Endothelial cell of umbilical vein (primary cell): ENCODE measurements around the gene RAB2B.

Source experiments
- EZH2 ChIP-seq: IDR thresholded peaks from 2 replicates; pipeline ENCODE4 v1.6.1; 2012; ENCODE audit warnings: borderline replicate concordance, low read depth, mild to moderate bottlenecking, moderate library complexity, low read length, inconsistent platforms; ENCODE audit not compliant: severe bottlenecking
- GATA2 ChIP-seq: IDR thresholded peaks from 2 replicates; pipeline ENCODE4 v1.7.0; 2011; ENCODE audit warnings: low read depth, mild to moderate bottlenecking, moderate library complexity, mixed read lengths, low read length; ENCODE audit not compliant: insufficient read length, insufficient read depth
- JUN ChIP-seq: IDR thresholded peaks from 2 replicates; pipeline ENCODE4 v1.6.1; 2011; ENCODE audit warnings: borderline replicate concordance, low read depth; ENCODE audit not compliant: insufficient read length, insufficient read depth
- MYC ChIP-seq: IDR thresholded peaks from one replicate; pipeline ENCODE4 v1.6.1; 2011; ENCODE audit warnings: mild to moderate bottlenecking, low read depth, low read length
- POLR2A ChIP-seq: IDR thresholded peaks from 2 replicates; pipeline ENCODE4 v1.6.1; 2012; ENCODE audit warnings: low read depth, mild to moderate bottlenecking, control low read depth, low read length
- POLR2AphosphoS5 ChIP-seq: IDR thresholded peaks from 2 replicates; pipeline ENCODE4 v1.6.1; 2012; ENCODE audit warnings: low read depth, mild to moderate bottlenecking, control low read depth, low read length, moderate library complexity; ENCODE audit not compliant: insufficient read depth
- TF ChIP-seq, protein P1 (sequence below), 2 donors: IDR thresholded peaks; 1 replicate in 1 of 2; 2 replicates in 1 of 2; pipeline ENCODE4 v1.5.1; 2011; ENCODE audit warnings: low read length in 2 of 2, mild to moderate bottlenecking in 2 of 2, moderate library complexity in 2 of 2, control low read depth in 1 of 2, inconsistent platforms in 1 of 2, low read depth in 1 of 2; ENCODE audit not compliant: insufficient read depth in 1 of 2; ENCODE audit errors: extremely low read depth in 1 of 2
- TF ChIP-seq, protein P2 (sequence below): IDR thresholded peaks from 2 replicates; pipeline ENCODE4 v1.6.1; 2011; ENCODE audit not compliant: insufficient read depth, insufficient read length

DNA sequence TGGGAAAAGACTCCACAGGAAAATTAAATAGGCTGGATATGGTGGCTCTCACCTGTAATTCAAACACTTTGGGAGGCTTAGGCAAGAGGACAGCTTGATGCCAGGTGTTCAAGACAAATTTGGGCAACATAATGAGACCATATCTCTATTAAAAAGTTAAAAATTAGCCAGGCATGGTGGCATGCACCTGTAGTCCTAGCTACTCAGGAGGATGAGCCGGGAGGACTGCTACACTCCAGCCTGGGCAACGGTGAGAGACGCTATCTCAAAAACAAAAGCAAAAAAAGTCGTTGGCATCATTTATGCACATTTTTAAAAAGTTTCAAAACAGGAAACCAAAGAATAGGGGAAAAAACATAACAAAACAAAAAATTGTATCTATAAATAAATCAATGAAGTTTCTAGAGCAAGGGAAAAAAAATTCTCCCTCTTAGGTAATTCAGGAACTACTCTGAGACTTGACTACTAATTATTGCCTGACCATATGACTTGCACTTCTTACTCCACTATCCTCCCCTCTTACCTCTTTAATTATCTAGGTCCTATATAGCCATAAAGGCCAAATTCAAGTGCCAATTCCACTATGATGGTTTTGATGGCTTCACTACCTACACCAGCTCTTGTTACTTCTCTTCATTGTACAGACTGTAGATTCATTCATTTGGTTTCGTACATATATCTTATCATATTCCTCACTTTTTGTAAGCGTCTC lies 32.8 kb upstream of the RAB2B start:
- TF ChIP-seq POLR2A (no peak), EZH2 (no peak), MYC (no peak), POLR2AphosphoS5 (no peak), JUN (no peak), GATA2 (no peak)
- TF ChIP-seq, protein P1, sequence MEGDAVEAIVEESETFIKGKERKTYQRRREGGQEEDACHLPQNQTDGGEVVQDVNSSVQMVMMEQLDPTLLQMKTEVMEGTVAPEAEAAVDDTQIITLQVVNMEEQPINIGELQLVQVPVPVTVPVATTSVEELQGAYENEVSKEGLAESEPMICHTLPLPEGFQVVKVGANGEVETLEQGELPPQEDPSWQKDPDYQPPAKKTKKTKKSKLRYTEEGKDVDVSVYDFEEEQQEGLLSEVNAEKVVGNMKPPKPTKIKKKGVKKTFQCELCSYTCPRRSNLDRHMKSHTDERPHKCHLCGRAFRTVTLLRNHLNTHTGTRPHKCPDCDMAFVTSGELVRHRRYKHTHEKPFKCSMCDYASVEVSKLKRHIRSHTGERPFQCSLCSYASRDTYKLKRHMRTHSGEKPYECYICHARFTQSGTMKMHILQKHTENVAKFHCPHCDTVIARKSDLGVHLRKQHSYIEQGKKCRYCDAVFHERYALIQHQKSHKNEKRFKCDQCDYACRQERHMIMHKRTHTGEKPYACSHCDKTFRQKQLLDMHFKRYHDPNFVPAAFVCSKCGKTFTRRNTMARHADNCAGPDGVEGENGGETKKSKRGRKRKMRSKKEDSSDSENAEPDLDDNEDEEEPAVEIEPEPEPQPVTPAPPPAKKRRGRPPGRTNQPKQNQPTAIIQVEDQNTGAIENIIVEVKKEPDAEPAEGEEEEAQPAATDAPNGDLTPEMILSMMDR (IDR thresholded peaks at IDR 0.05; ENCODE audit: extremely low read depth in 1 of 2, insufficient read depth in 1 of 2, low read depth in 1 of 2, low read length in 2 of 2), result no peak
- TF ChIP-seq, protein P2, sequence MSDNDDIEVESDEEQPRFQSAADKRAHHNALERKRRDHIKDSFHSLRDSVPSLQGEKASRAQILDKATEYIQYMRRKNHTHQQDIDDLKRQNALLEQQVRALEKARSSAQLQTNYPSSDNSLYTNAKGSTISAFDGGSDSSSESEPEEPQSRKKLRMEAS, result no peak
